Measurements from ENCODE around the gene MAPK13.

DNA sequence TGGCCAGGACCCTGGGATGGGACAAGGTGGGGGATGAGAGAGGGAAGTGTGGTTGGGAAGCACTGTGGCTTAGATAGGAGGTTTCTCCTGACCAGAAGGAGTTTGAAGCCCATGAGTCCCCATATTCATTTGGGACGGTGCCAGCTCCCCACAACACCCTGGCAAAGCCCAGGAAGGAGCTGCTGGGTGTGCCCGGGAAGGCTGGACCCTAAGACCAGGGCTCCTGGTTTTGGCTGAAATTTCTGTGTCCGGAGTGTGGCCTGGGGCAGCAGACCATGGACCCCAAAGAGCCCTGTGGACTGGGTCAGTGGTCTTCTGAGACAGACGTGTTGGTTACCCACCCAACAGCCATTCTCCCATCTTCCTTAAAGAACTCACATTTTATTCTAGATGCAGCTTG is 15.2 kb downstream of the MAPK13 start:
- TF ChIP-seq POLR2A (IDR thresholded peaks at IDR 0.05; ENCODE audit: low read depth, low read length), result no peak
- TF ChIP-seq TAF1 (IDR thresholded peaks at IDR 0.05; ENCODE audit: borderline replicate concordance, low read depth, low read length), result no peak
- TF ChIP-seq POLR2AphosphoS5 (IDR thresholded peaks at IDR 0.05; ENCODE audit: low read depth, low read length), result no peak

All from GM12892 (cell line).